ENCODE measurements around the gene CERS6.

DNA sequence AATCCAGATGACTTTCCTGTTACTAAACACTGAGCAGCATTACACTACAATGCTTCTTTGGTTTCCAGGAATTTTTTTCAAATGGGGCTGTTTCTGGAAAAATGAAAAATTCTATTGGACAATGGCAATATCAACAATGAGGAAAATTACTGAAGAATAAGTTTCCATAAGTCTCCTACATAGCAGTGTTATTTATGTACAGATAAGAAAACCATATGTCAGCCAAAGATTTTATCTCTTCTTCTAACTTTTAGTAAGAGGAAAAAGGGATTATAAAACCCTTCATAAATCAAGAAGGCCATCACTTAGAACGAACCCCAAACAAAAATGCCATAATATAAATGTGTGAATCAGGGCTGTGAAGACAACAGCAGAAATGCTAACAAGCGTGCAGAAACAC lies 314.7 kb downstream of the CERS6 start:
- TF ChIP-seq EZH2 (IDR thresholded peaks at IDR 0.05; ENCODE audit: insufficient read depth, poor library complexity, severe bottlenecking), result no peak
- no peak for TF ChIP-seq EZH2phosphoT487 (IDR thresholded peaks at IDR 0.05; ENCODE audit: insufficient read depth, low read depth)
